Neutrophil (primary cell): Measurements from ENCODE around the gene CPT1B.

Experiments
- H3K27ac ChIP-seq: fragments of 200-600 bp; sonication (generic); 2 replicates; pipeline ENCODE4 v1.5.1; 2016; ENCODE audit warnings: mild to moderate bottlenecking, moderate library complexity
- H3K27me3 ChIP-seq: fragments of 200-600 bp; sonication (generic); 2 replicates; pipeline ENCODE4 v1.6.0; 2016; ENCODE audit warnings: mild to moderate bottlenecking
- H3K36me3 ChIP-seq: fragments of 200-600 bp; sonication (generic); 2 replicates; pipeline ENCODE4 v1.5.1; 2017
- H3K4me1 ChIP-seq, 2 experiments: fragments of 200-600 bp in 1 of 2; sonication (generic) in 1 of 2; 1 replicate in 1 of 2; 2 replicates in 1 of 2; pipeline versions ENCODE4 v1.5.1 to v1.6.1; 2013 to 2016; ENCODE audit warnings: low read depth in 1 of 2, low read length in 1 of 2, mild to moderate bottlenecking in 1 of 2, moderate library complexity in 1 of 2; ENCODE audit not compliant: control insufficient read depth in 1 of 2, insufficient read depth in 1 of 2
- H3K4me3 ChIP-seq, 2 experiments: fragments of 200-600 bp in 1 of 2; sonication (generic) in 1 of 2; 1 replicate in 1 of 2; 2 replicates in 1 of 2; pipeline ENCODE4 v1.5.1; 2013 to 2016; ENCODE audit warnings: low read depth in 1 of 2, low read length in 1 of 2, mild to moderate bottlenecking in 1 of 2, moderate library complexity in 1 of 2
- H3K9me3 ChIP-seq: fragments of 200-600 bp; sonication (generic); 2 replicates; pipeline ENCODE4 v1.5.1; 2016
- TF ChIP-seq, protein P1 (sequence below): fragments of 200-600 bp; sonication (generic); IDR thresholded peaks from 2 replicates; pipeline ENCODE4 v1.5.1; 2016; ENCODE audit warnings: antibody characterized with exemption

The CPT1B gene

GRCh38 chr22:50582493-50583293 lies 4.5 kb upstream of the CPT1B start, which contains the start of gene CHKB:
TSS of gene CHKB (minus strand) at chr22:50582849. CDS start at chr22:50582781, 68 bp downstream.
- Histone ChIP-seq H3K27me3 (peaks cover 11% of the 10 kb centered on the region), H3K27ac (peak within 1 kb of the TSS; percentile 98), H3K4me3 (peak within 1 kb of the TSS; percentile 94 to 99), H3K36me3 (peaks cover 29% of the 10 kb centered on the region), H3K4me1 (peaks cover 19% of the 10 kb centered on the region in 2 experiments), H3K9me3 (no peaks in the 10 kb centered on the region)
- TF ChIP-seq, protein P1, sequence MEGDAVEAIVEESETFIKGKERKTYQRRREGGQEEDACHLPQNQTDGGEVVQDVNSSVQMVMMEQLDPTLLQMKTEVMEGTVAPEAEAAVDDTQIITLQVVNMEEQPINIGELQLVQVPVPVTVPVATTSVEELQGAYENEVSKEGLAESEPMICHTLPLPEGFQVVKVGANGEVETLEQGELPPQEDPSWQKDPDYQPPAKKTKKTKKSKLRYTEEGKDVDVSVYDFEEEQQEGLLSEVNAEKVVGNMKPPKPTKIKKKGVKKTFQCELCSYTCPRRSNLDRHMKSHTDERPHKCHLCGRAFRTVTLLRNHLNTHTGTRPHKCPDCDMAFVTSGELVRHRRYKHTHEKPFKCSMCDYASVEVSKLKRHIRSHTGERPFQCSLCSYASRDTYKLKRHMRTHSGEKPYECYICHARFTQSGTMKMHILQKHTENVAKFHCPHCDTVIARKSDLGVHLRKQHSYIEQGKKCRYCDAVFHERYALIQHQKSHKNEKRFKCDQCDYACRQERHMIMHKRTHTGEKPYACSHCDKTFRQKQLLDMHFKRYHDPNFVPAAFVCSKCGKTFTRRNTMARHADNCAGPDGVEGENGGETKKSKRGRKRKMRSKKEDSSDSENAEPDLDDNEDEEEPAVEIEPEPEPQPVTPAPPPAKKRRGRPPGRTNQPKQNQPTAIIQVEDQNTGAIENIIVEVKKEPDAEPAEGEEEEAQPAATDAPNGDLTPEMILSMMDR, result peak; percentile 40

DNA sequence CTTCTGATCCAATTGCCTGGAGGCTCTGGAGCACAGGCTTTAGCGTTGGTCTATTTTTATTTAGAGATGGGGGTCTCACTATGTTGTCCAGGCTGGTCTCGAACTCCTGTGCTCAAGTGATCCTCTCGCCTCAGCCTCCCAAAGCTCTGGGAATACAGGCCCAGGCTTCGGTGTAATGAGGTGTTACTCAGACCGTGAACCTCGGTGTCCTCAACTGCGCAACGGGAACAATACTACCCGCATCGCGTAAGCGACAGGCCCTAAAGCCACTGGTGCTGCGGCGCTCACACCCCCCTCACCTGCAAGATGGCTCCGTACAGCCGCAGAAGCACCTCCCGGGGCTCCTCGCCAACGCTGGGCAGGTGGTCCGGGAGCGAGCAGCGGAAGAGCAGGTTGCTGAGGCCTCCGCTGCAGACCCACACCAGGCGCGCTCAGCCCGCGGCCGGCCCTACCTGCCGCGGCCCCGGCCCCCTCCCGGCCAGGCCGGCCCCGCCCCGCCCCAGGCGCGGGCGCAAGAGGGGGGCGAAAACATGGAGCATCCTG lies 3.8 kb upstream of the CPT1B start:
- H3K4me3 ChIP-seq, result peak overlapping the region; percentile 94 to 99
- TF ChIP-seq, protein P1, result no peak
- H3K4me1 ChIP-seq, result peaks cover 19% of the 10 kb centered on the region in 2 experiments

GRCh38 chr22:50581031-50581949 lies 3.1 kb upstream of the CPT1B start:
- Histone ChIP-seq H3K27ac (peak overlapping the region; percentile 98), H3K36me3 (peaks cover 36% of the 10 kb centered on the region), H3K27me3 (peaks cover 18% of the 10 kb centered on the region), H3K9me3 (no peaks in the 10 kb centered on the region), H3K4me1 (peaks cover 19% of the 10 kb centered on the region in 2 experiments), H3K4me3 (peak overlapping the region; percentile 94 to 99)
- TF ChIP-seq, protein P1, result no peak

More for the DNA sequence above, 3.8 kb upstream of the CPT1B start:
- Histone ChIP-seq H3K9me3 (no peaks in the 10 kb centered on the region), H3K27me3 (peaks cover 18% of the 10 kb centered on the region), H3K27ac (peak overlapping the region; percentile 98), H3K36me3 (peaks cover 29% of the 10 kb centered on the region)

- peaks cover 47% of the 10 kb centered on the region for H3K36me3 ChIP-seq
- TF ChIP-seq, protein P1, result no peak
- peaks cover 18% of the 10 kb centered on the region for H3K27me3 ChIP-seq
- no peaks in the 10 kb centered on the region for H3K9me3 ChIP-seq
- peaks cover 19% of the 10 kb centered on the region in 2 experiments for H3K4me1 ChIP-seq
- no peak overlapping the region for H3K27ac ChIP-seq
- no peak overlapping the region for H3K4me3 ChIP-seq
Observed at GRCh38 chr22:50579752-50580151, 1.5 kb upstream of the CPT1B start.

GRCh38 chr22:50578776-50579310 lies 616 bp upstream of the CPT1B start:
- TF ChIP-seq, protein P1, result no peak
- H3K4me1 ChIP-seq, result peaks cover 19% of the 10 kb centered on the region in 2 experiments
- no peak overlapping the region for H3K4me3 ChIP-seq
- H3K9me3 ChIP-seq, result no peaks in the 10 kb centered on the region
- peaks cover 54% of the 10 kb centered on the region for H3K36me3 ChIP-seq
- H3K27me3 ChIP-seq, result peaks cover 18% of the 10 kb centered on the region
- no peak overlapping the region for H3K27ac ChIP-seq
